ENCODE results near the gene RFPL4A.
"Not testable (repeated sequence)": the region's sequence is repeated elsewhere in the genome, so short reads cannot be mapped to it uniquely, and the experiment has no call there.

GRCh38 chr19:55756808-55757207 is 2.1 kb upstream of the RFPL4A start:
- not testable (repeated sequence) for TF ChIP-seq EZH2 (IDR thresholded peaks at IDR 0.05); POLR2AphosphoS5 (IDR thresholded peaks at IDR 0.05; ENCODE audit: borderline replicate concordance, low read depth, low read length); FOXP2 (optimal IDR thresholded peaks at IDR 0.05; ENCODE audit: control extremely low read depth, extremely low read length, insufficient read depth)

Data from SK-N-MC (cell line).